Spleen (tissue), 11 donors: ENCODE results near the gene SLC6A8. TPM values are rescaled to one million over a fixed set of nuclear protein-coding genes. Genes with fewer than 3 reads are reported as not detected.
"Not testable (repeated sequence)": the region's sequence is repeated elsewhere in the genome, so short reads cannot be mapped to it uniquely, and the experiment has no call there.

Experiments used
- DNase-seq: peaks from one replicate; pipeline ENCODE4 v3.0.0-alpha.2; 2020
- H3K27ac ChIP-seq, 8 donors: fragments of 200-600 bp; sonication (generic) in 7 of 8; 1 replicate in 4 of 8; 2 replicates in 4 of 8; pipeline versions ENCODE4 v1.5.0 to v1.8.0; 2016 to 2021; ENCODE audit warnings: inconsistent platforms in 4 of 8, mild to moderate bottlenecking in 4 of 8, moderate library complexity in 1 of 8
- H3K27me3 ChIP-seq, 7 donors: fragments of 200-600 bp; sonication (generic) in 6 of 7; replicated peaks in 1 of 7; 1 replicate in 4 of 7; 2 replicates in 3 of 7; pipeline versions ENCODE4 v1.5.0 to v1.8.0; 2016 to 2021; ENCODE audit warnings: inconsistent platforms in 3 of 7, mild to moderate bottlenecking in 1 of 7
- H3K36me3 ChIP-seq, 6 donors: fragments of 200-600 bp; sonication (generic) in 5 of 6; 1 replicate in 4 of 6; 2 replicates in 2 of 6; pipeline versions ENCODE4 v1.5.0 to v1.8.0; 2016 to 2021; ENCODE audit warnings: inconsistent platforms in 2 of 6
- H3K4me1 ChIP-seq, 6 donors: fragments of 200-600 bp; sonication (generic) in 5 of 6; 1 replicate in 3 of 6; 2 replicates in 3 of 6; pipeline versions ENCODE4 v1.5.0 to v1.8.0; 2016 to 2021; ENCODE audit warnings: inconsistent platforms in 3 of 6
- H3K4me3 ChIP-seq, 8 donors: fragments of 200-600 bp; sonication (generic) in 7 of 8; 1 replicate in 4 of 8; 2 replicates in 4 of 8; pipeline versions ENCODE4 v1.5.0 to v1.8.0; 2016 to 2021; ENCODE audit warnings: inconsistent platforms in 4 of 8, mild to moderate bottlenecking in 4 of 8, moderate library complexity in 2 of 8
- H3K9me3 ChIP-seq, 8 donors: fragments of 200-600 bp; sonication (generic) in 7 of 8; 1 replicate in 4 of 8; 2 replicates in 4 of 8; pipeline versions ENCODE4 v1.5.0 to v1.8.0; 2016 to 2021; ENCODE audit warnings: inconsistent platforms in 4 of 8
- POLR2A ChIP-seq, 3 donors: fragments of 450-650 bp; IDR thresholded peaks; one replicate each; pipeline ENCODE4 v1.5.1; 2017; ENCODE audit warnings: antibody characterized with exemption in 3 of 3, mild to moderate bottlenecking in 1 of 3
- POLR2AphosphoS5 ChIP-seq, 3 donors: sonication (generic); formaldehyde crosslinking; IDR thresholded peaks; one replicate each; pipeline ENCODE4 v1.5.1; 2017; ENCODE audit warnings: antibody characterized with exemption in 3 of 3
- WGBS, 5 donors: extraction: QIAGEN DNeasy Blood & Tissue Kit in 3 of 5; methylation state at CpG; one replicate each; pipeline versions ENCODE4 v1.1.5 to v1.1.7; 2013 to 2018; 5-methylcytosine and 5-hydroxymethylcytosine counted together
- intact Hi-C: fragments of 100-400 bp; cut with DNase I; formaldehyde crosslinking; loops from one replicate; pipeline ENCODE4 v1.15.0; 2023; ENCODE audit warnings: low total_unique reads
- polyA plus RNA-seq, 3 donors: library from polyadenylated mRNA; stranded (reverse); fragments of 200-250 nt; gene quantifications; one replicate each; pipeline ENCODE4 v1.2.1, GENCODE V29; 2013
- total RNA-seq, 7 donors: library from RNA; depleted of rRNA in 3 of 7; stranded (reverse); fragments of >200 nt in 3 of 7; fragmentation: NEBNext Ultra II Directional in 4 of 7; extraction: Animal tissue kit (Norgen Biotek cat#: 25700) in 4 of 7; gene quantifications; one replicate each; pipeline versions ENCODE4 v1.1.0 to v1.2.1, GENCODE V29; 2016 to 2021
- TF ChIP-seq, protein P1 (sequence below), 11 experiments: fragments of 200-600 bp in 7 of 11; fragments of 450-650 bp in 4 of 11; sonication (generic) in 4 of 11; IDR thresholded peaks in 8 of 11; conservative IDR thresholded peaks in 3 of 11; 1 replicate in 7 of 11; 2 replicates in 4 of 11; pipeline versions ENCODE4 v1.4.0 to v1.8.0; 2016 to 2021; ENCODE audit warnings: antibody characterized with exemption in 11 of 11, inconsistent platforms in 4 of 11, mild to moderate bottlenecking in 1 of 11
- donor health status: healthy with polysubstance abuse.
- donor health status: DM: no; HTN: no; CAD: no; lungs with moderate emphysema.
- donor health status: DM: no; HTN: no; CAD: no.
- donor health status: Bipolar disorder and iron deficiency.
- donor health status: healthy.
- donor health status: DM: no; HTN: no; CAD: no.
- donor health status: DM: yes; HTN: yes; CAD: no.

Gene SLC6A8
- total and polyA plus RNA-seq, 10 donors, result 3.2 to 72.9 (median 9.6) TPM

DNA sequence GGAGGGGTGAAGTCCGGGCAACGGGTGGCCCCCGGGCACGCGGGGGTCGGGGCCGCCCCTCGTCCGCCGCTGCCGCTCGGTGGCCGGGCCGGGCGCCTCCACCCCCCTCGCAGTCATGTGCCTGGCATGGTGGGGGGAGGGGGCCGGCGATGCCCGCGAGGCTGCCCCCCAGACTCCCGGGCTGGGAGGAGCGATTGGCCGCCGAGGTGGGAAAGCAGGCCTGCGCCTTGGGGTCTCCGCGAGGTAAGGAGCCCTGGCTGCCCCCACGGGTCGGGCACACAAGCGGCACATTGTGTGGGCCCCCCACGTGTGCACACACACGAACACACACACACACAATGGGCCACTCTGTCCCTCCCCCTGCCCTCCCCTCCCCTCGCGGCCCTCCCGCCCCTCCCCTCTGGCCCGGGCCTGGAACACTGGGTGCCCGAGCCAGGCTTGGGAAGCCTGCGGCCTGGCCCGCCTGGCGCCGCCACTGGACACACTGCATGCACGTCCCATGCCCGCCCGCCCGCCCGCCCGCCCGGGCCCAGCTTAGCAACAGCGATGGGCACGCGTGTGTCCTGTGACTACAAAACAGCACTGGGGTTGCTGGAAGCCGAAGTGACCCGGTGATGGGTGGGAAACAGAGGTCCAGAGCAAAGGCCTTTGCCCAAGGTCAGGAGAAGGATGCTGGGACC lies 1.3 kb downstream of the SLC6A8 start:
- intact Hi-C loops, result no loop called here
- H3K9me3 ChIP-seq, result no peaks in the 10 kb centered on the region
- peaks cover 0 to 55% (median 6%) of the 10 kb centered on the region in 7 donors for H3K27me3 ChIP-seq
- H3K4me1 ChIP-seq, result peaks cover 0 to 23% (median 2%) of the 10 kb centered on the region in 6 donors
- TF ChIP-seq, protein P1, sequence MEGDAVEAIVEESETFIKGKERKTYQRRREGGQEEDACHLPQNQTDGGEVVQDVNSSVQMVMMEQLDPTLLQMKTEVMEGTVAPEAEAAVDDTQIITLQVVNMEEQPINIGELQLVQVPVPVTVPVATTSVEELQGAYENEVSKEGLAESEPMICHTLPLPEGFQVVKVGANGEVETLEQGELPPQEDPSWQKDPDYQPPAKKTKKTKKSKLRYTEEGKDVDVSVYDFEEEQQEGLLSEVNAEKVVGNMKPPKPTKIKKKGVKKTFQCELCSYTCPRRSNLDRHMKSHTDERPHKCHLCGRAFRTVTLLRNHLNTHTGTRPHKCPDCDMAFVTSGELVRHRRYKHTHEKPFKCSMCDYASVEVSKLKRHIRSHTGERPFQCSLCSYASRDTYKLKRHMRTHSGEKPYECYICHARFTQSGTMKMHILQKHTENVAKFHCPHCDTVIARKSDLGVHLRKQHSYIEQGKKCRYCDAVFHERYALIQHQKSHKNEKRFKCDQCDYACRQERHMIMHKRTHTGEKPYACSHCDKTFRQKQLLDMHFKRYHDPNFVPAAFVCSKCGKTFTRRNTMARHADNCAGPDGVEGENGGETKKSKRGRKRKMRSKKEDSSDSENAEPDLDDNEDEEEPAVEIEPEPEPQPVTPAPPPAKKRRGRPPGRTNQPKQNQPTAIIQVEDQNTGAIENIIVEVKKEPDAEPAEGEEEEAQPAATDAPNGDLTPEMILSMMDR (IDR thresholded peaks at IDR 0.05 in 8 of 11, conservative IDR thresholded peaks at IDR 0.05 in 3 of 11), result no peak
- no peak for TF ChIP-seq POLR2AphosphoS5 (IDR thresholded peaks at IDR 0.05)
- TF ChIP-seq POLR2A (IDR thresholded peaks at IDR 0.05), result no peak
- H3K36me3 ChIP-seq, result peaks cover 0 to 3% (median 0%) of the 10 kb centered on the region in 6 donors
- peak overlapping the region in 4 of 8 donors; percentile 22 to 66 (median 34) for H3K4me3 ChIP-seq
- DNase-seq, result no peak
- no peak overlapping the region for H3K27ac ChIP-seq
- WGBS, 5 donors, result 17 to 51% (median 36%) methylated on average over 5 to 53 of the region's 53 CpGs; no CpG with 5 or more reads in 1 of the 5 donors

- H3K4me3 ChIP-seq, result peak overlapping the region in 1 of 8 donors; percentile 66
- no peak overlapping the region for H3K27ac ChIP-seq
- peaks cover 0 to 23% (median 2%) of the 10 kb centered on the region in 6 donors for H3K4me1 ChIP-seq
- H3K36me3 ChIP-seq, result peaks cover 0 to 11% (median 0%) of the 10 kb centered on the region in 6 donors
- intact Hi-C loops, result no loop called here
- H3K27me3 ChIP-seq, result peaks cover 0 to 48% (median 6%) of the 10 kb centered on the region in 7 donors
- TF ChIP-seq POLR2AphosphoS5 (IDR thresholded peaks at IDR 0.05) (peak in 1 of 3 donors; percentile 22), POLR2A (IDR thresholded peaks at IDR 0.05) (no peak)
- H3K9me3 ChIP-seq, result no peaks in the 10 kb centered on the region
- WGBS, 5 donors, result 85 to 96% (median 90%) methylated on average over 7 to 19 of the region's 19 CpGs
- no peak for DNase-seq
These were observed 2.1 kb downstream of the SLC6A8 start for GRCh38 chrX:153689654-153690465.

- DNase-seq, result no peak
- intact Hi-C loops, result no loop called here
- TF ChIP-seq POLR2A (IDR thresholded peaks at IDR 0.05), result no peak
- TF ChIP-seq, protein P1 (IDR thresholded peaks at IDR 0.05 in 8 of 11, conservative IDR thresholded peaks at IDR 0.05 in 3 of 11), result no peak
- no peak for TF ChIP-seq POLR2AphosphoS5 (IDR thresholded peaks at IDR 0.05)
- WGBS, 5 donors, result 72 to 84% (median 81%) methylated on average over 12 to 14 of the region's 14 CpGs; no CpG with 5 or more reads in 1 of the 5 donors
- H3K27me3 ChIP-seq, result peaks cover 0 to 42% (median 6%) of the 10 kb centered on the region in 7 donors
- H3K36me3 ChIP-seq, result peaks cover 0 to 14% (median 0%) of the 10 kb centered on the region in 6 donors
- H3K4me1 ChIP-seq, result peaks cover 0 to 23% (median 2%) of the 10 kb centered on the region in 6 donors
- H3K4me3 ChIP-seq, result no peak overlapping the region
- H3K27ac ChIP-seq, result no peak overlapping the region
- no peaks in the 10 kb centered on the region for H3K9me3 ChIP-seq
These were observed 2.7 kb downstream of the SLC6A8 start for GRCh38 chrX:153690466-153690865.

DNA sequence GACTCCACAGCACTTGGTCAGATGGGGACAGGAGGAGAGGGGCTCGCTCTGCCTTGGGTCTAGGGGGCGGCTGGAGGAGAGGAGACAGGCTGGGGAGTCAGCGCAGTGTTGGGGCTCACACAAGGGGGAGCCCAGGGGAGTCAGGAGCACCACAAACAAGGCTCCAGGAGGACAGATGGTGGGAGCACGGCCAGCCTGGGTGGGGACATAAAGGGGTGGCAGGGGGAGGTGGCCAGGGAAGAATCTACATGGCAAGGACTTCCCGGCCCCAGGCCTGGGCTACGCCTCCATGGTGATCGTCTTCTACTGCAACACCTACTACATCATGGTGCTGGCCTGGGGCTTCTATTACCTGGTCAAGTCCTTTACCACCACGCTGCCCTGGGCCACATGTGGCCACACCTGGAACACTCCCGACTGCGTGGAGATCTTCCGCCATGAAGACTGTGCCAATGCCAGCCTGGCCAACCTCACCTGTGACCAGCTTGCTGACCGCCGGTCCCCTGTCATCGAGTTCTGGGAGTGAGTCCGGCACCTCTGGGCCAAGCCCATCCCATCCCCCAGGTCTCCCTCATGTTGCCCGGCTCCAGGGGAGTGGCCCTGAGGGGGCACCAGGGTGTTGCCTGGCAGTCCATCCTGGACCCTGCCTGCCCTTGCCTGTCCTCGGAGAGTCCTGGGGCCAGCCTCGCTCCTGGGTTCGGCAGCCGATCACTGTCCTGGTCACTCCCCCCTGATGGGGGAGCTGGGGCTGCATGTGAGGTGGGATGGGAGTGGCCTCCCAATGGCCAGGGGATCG lies 3.5 kb downstream of the SLC6A8 start:
- peaks cover 0 to 21% (median 0%) of the 10 kb centered on the region in 6 donors for H3K36me3 ChIP-seq
- WGBS, 5 donors, result 85 to 94% (median 86%) methylated on average over 4 to 21 of the region's 21 CpGs
- peaks cover 0 to 34% (median 6%) of the 10 kb centered on the region in 7 donors for H3K27me3 ChIP-seq
- H3K27ac ChIP-seq, H3K4me3 ChIP-seq, intact Hi-C loops, H3K9me3 ChIP-seq: not testable (repeated sequence)
- TF ChIP-seq POLR2AphosphoS5 (IDR thresholded peaks at IDR 0.05), result peak in 1 of 3 donors; percentile 32
- peak; percentile 77 for DNase-seq
- peaks cover 0 to 23% (median 2%) of the 10 kb centered on the region in 6 donors for H3K4me1 ChIP-seq
